HTERT RPE-1 (cell line): ENCODE results near the gene MRGPRD.

Source experiments
- in situ Hi-C: fragments of 300-500 bp; cut with MboI; formaldehyde crosslinking; loops from 4 replicates; pipeline ENCODE4 v1.14.3; 2020; ENCODE audit warnings: low sequenced_read_pairs

The MRGPRD gene

GRCh38 chr11:68970921-68971636 is 9.7 kb downstream of the MRGPRD start:
- in situ Hi-C loops = no loop called here

- in situ Hi-C loops = no loop called here
Observed at GRCh38 chr11:68969386-68969785, 11.4 kb downstream of the MRGPRD start.

GRCh38 chr11:68968306-68969250 is 12.2 kb downstream of the MRGPRD start:
- in situ Hi-C loops = no loop called here

- in situ Hi-C loops = no loop called here
Observed at GRCh38 chr11:68966894-68967780, 13.6 kb downstream of the MRGPRD start.

- in situ Hi-C loops = no loop called here
Observed at GRCh38 chr11:68965901-68966853, 14.6 kb downstream of the MRGPRD start.

- in situ Hi-C loops = no loop called here
Observed at GRCh38 chr11:68963779-68964178, 17.0 kb downstream of the MRGPRD start.

GRCh38 chr11:68962527-68963250 is 18.1 kb downstream of the MRGPRD start:
- in situ Hi-C loops = no loop called here

- in situ Hi-C loops = no loop called here
Observed at GRCh38 chr11:68961245-68961644, 19.5 kb downstream of the MRGPRD start.

GRCh38 chr11:68960294-68961071 is 20.3 kb downstream of the MRGPRD start:
- in situ Hi-C loops = no loop called here

- in situ Hi-C loops = no loop called here
Observed at GRCh38 chr11:68959465-68960293, 21.1 kb downstream of the MRGPRD start.

- in situ Hi-C loops = no loop called here
Observed at GRCh38 chr11:68958211-68958610, 22.6 kb downstream of the MRGPRD start.

- in situ Hi-C loops = no loop called here
Observed at GRCh38 chr11:68956547-68957254, 24.1 kb downstream of the MRGPRD start.

- in situ Hi-C loops = no loop called here
Observed at GRCh38 chr11:68956142-68956541, 24.6 kb downstream of the MRGPRD start.

GRCh38 chr11:68955607-68955958 is 25.2 kb downstream of the MRGPRD start:
- in situ Hi-C loops = no loop called here

- in situ Hi-C loops = no loop called here
Observed at GRCh38 chr11:68954836-68955606, 25.8 kb downstream of the MRGPRD start.

- in situ Hi-C loops = no loop called here
Observed at GRCh38 chr11:68950762-68951161, 30.0 kb downstream of the MRGPRD start.
